ENCODE measurements around the gene RP9.

The RP9 gene, protein sequence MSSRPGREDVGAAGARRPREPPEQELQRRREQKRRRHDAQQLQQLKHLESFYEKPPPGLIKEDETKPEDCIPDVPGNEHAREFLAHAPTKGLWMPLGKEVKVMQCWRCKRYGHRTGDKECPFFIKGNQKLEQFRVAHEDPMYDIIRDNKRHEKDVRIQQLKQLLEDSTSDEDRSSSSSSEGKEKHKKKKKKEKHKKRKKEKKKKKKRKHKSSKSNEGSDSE

DNA sequence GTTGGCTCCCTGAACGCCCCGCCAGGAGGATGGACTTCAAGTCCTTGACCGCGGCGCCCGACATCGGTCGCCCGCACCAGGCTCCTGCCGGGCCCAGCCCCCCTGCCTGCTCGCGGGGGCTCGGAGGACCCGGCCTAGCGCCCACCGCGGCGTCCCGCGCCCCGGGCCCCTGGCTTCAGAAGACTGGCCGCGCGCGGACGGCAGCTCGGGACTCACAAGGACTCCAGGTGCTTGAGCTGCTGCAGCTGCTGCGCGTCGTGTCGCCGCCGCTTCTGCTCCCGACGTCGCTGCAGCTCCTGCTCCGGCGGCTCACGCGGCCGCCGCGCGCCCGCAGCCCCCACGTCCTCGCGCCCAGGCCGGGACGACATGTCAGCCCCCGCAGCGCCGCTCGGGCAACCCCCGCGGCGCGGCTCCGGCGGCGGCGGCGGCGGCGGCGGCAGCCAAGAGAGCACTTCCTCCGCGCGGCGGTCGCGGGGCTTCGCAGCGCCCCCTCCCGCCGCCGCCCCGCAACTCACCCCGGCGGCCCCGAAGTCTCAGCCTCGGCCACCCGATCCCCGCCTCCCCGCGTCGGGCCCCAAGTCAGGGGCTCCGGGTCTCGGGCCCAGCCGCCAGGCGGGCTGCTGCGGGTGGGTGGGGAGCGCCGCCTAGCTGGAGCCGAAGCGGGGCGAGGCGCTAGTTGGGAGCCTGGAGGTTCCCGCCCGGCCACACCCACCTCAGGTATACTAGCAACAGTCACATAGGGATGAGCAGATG lies at the start of gene RP9:
TSS of gene RP9 (minus strand) at position 400 of the 753 bp plus-strand sequence. CDS start at position 368, 32 bp downstream.
- DNase-seq: peak; percentile 84

DNA sequence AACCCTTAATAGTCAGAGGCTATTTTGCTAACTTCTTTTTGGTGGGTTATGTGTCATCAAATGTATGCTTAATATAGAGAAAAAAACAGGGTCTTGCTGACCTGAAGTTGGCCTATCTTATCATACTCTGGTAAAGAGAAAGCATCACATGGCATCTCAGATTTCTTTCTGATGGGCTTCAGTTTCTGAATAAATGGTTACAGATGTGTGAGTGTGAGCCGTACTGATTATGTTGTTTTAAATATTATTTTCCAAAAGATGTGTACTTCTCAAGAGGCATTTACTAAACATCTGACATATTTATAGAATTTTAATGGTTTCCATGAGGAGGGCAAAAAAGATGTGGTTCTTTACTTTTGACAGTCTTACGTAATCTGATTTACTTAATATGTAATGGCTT lies 48.6 kb upstream of the RP9 start:
- DNase-seq: no peak

DNA sequence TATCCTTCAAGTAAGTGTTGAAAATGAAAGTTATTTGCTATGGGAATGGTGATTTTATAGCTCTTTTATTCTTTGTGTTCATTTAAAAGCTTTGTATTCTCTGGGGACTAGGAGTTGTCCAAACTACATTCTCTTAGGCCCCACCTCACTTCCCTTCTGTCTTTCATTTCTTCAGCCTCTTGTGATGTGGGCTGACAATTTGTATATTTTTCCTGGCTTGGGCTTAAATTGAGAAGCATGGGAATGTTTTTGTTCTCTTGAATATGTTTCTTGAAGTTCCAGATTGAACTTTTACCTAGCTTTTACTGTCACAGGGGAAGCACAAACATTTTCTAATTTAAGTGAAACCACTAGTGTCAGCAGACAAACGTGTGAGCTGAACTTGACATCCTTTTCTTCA lies 48.1 kb upstream of the RP9 start:
- DNase-seq: no peak

DNA sequence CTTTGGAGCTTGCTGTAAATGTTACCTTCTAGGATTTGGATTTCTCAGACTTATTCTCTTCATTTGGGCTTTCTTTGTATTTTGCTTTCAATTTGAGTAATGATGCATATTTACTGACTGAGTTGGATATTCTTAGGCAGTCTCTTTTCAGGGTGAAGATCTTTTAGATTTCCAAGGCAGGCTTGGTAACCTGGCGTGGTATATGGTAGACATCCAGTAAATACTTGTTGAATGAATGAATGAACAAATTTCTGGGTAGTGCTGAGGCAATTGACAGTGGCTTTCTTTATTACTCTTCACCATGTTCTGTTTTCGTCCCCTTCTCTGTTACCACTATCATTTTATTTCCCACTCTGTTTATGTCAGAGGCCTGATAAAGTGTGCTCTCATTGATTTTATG lies 47.2 kb upstream of the RP9 start:
- no peak for DNase-seq

DNA sequence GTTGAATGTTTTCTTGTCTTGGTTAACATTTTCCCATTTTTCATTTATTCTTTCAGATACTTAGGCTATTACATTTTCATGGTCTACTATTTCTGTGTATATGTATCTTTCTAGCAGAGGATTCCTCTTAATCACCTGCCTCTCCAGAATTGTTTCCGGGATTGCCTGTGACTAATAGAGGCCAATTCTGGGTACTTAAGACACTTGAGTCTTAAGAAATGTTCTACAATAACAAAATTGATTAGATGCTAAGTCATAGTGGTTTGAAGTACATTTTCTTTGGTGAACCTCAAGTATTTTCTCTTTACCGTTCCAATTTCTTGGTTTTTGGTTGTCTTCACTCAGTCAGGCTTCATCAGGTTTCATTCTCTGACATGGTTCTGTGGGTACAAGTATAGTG lies 46.6 kb upstream of the RP9 start:
- DNase-seq: no peak

DNA sequence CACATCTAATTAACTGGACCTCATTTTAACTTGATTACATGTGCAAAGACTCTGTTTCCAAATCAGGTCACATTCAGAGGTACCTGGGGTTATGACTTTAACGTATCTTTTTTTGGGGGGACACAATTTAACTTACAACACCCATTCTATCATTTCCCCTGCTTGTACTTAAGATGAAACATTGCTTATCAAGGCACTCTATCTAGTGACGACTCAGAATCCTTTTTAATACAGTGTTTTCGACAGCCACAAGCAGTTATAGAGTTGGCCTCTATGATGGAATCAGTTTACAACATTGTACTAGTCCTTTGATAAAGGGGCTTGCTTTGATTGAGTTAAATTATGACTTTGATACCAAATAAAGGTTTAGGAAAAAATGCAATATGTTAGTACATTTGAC lies 42.9 kb upstream of the RP9 start:
- no peak for DNase-seq

DNA sequence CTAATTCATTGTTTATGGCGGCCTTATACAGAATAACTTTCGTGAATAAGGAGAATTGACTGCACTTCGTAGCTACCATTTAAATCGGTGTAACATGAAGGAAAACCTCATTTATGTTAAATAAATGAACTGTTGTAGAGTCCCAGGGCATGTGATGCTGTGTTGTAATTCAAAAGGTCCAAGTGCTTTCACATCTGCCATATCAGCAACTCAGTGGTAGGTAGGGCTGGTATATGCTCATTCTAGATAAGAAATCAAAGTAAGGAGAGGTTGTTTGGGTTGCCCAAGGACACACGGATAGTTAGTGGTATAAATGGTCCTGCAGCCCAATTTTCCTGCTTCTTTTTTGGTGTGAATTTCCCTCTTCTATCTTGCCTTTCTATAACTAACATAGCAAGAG lies 36.0 kb upstream of the RP9 start:
- no peak for DNase-seq

DNA sequence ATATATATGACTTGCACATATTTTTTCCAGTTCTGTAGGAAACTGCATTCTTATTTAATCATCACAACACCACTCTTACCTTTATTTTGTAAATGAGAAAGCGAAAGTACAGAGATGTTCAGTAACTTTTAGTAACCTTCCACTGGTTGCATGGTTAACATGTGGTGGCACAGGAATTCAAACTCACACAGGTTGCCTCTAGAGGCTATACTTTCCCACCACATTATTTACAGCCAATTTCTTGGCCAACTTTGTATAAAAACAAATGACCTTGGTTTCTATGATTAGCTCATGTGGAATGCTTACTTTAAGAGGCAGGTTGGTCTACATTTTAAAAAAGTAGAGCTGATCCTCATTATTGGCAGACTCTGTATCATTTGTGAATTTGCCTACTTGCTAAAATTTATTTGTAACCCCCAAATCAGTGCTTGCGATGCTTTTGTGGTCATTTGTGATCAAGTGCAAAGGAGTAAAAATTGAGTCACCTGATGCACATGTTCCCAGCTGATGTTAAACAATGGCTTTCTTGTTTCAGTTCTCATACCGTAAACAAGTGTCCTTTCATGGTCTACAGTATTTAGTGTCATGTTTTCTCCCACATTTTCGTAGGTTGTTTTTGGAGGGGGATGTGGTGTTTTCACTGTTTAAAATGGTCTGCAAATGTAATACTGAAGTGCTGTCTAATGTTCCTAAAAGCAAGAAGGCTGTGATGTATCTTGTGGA lies 35.0 kb upstream of the RP9 start:
- no peak for DNase-seq

DNA sequence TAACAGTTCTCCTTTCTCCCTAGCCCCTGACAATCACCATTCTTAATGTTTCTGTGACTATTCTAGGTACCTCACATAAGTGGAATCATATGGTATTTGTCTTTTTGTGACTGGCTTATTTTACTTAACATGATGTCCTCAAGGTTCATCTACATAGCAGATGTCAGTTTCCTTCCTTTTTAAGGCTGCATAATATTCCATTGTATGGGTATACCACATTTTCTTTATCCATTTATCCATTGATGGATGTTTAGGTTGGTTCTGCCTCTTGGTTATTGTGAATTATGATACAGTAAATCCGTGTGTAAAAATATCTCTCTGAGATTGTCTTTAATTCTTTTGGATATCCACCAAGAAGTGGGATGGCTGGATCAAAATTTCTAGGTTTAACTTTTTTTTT lies 33.4 kb upstream of the RP9 start:
- no peak for DNase-seq

DNA sequence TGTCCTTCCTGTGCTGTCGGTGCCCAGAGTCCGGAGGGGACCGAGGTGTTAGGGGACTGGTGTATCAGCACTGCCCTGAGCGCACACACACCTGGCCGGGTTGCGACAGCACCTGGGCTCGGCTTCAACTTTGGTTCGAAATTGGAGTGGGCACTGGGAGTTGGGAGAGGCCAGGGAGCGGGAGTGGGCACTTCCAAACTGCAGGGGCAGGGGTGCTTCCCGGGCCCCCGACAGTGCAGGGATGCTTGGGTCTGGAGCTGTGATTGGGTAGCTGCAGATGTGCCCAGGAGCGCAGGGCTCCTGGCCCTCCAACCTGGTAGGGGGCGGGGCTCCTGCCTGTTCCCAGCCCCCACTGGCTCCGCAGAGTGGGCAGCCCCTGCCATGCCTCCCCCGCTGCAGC lies 27.9 kb upstream of the RP9 start:
- no peak for DNase-seq

DNA sequence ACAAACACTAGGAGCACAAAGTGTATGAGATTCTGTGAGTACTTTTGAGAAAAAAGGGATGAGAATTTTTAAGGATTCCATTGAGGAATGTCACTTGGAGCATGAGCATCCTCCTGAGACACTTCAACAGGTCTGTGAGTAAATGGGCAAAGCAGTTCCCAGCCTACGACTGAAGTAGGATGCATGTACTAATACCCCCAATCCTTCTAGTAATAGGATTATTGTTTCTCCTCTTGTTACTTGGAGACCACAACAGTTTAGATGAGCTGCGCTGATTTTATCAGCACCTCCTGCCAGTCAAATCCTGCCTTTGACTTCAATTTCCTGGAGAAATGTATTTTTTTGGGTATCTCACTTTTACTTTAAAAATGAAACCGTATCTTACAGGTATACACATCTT lies 21.0 kb upstream of the RP9 start:
- DNase-seq: no peak

DNA sequence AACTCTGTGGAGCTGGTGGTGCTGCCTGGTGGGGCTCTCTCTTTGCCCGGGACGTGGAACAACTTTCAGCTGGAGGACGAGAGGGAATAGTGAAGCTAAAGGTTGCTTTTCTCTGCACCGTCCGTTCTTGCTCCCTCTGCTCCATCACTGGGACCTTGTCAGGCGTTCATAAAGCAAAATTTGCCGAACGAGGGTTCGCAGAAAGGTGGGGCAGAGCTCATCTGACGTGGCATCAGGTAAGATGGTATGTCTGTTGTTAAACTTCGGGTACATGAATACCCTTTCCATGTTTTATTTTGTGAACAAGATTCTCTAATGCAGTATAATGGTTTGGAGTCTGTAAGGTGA lies 20.6 kb upstream of the RP9 start:
- DNase-seq: no peak

DNA sequence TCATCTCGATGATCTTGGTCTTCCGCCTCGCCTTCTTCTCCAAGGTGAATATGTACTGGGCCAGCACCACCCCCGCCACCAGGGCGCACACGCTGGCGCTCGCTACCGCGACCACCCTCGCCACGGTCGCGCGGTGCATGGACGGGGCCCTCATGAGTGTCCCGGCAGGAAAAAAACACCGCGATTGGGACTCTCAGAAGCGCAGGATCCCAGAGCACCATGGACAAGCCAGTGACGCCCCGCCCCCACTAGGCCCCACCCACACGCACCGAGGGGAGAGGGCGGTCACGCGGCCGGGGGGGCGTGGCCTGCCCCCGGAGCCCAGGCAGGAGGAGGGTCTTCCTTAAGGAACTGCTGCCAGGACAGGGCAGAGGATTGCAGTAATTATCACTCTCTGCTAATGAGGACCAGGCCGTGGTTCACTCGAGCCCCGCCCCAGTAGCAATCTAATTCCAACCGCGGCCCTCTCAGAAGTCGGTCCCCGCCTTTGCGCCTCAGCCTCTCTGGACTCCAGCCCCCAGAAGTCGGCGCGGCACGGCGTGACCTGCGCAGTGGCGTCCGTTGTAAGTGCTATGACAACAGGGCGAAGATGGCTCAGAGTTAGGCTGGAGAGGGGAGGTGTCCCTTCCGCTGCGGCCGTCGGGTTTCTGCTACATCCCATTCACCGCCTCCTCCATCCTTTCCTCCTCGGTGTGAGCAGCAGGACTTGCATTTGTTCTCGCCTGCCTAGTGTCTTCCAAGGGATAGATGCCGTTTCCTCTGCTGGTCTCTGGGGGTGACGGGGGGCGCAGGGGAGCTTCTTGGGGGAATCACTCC lies 20.0 kb upstream of the RP9 start, which contains the start of gene BBS9:
TSS of gene BBS9 (plus strand) at position 575 of the 816 bp plus-strand sequence. CDS start 16,689 bp downstream, outside the sequence.
- DNase-seq: peak; percentile 90

DNA sequence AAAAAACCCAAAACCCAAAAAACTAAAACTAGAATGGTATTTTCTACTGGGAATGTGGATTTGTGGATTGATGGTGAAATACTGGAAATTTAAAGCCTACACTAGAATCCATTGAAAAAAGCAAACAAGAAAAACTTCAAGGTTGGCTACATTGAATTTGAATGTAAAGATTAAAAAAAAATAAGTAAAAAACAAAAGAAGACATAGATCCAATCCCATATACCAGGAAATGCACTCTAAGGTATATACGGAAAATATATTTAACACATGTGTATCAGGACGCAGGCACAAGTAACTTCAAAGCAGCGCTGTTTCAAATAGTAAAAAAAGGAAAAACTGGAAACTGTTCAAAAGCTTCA lies 19.4 kb upstream of the RP9 start:
- DNase-seq: no peak

DNA sequence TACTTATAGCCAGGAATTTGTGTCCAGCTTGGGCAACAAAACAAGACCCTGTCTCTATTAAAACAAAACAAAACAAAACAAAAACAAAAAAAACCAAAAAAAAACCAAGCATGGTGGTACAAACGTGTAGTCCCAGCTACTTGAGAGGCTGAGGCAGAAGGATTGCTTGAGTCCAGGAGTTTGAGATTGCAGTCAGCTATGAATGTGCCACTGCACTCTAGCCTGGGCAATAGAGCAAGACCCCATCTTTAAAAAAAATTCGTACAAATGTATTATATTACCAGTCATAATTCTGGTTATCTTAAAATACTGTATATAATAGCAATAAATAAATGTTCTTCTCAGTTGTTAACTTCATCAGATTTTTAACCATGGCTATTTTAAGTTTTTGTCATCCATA lies 17.9 kb upstream of the RP9 start:
- DNase-seq: no peak

DNA sequence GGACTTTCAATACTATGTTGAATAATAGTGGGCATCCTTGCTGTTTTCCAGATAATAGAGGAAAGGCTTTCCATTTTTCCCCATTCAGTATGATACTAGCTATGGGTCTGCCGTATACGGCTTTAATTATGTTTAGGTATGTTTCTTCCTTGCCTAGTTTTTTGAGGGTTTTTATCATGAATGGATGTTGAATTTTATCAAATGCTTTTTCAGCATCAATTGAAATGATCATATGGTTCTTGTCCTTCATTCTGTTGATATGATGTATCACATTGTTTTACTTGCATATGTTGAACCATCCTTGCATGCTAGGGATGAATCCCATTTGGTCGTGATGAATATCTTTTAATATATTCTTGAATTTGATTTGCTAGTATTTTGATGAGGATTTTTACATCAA lies 9.2 kb upstream of the RP9 start:
- DNase-seq: no peak

DNA sequence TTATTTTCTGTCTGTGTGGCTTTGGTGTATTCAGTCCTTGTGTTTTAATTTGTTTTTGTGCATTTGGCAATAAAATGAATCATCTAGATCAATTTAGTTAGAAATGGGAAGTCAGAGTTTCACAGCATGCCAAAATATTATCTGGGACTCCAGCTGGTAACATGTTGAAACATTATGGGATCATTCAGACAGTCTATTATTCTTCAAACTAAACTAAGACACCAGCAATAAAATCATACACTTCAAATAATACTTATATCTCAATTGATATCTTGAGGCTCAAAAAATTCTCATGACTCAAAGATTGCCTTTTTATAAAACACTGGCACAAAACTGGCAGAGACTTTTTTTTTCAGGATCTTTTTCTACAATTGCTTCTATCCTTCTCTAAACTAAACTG lies 5.8 kb upstream of the RP9 start:
- DNase-seq: no peak

DNA sequence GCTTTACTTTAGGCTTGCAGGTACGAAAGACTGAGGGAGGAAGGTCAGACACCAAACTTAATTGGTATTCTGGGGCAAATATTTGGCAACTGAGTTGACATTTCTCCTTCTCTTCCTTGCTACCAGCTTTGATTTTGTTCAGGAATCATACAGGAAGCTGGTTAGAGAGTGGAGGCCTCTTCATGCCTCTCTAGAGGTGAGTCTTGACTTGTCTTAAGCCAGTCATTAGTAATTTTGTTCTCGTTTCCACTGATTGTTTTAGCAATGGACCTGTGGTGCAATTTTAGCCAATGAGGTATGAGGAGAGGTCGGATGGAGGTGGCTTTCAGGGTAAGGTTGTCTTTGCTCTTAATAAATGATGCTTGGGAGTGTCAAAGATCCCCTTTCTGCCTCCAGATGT lies 2.4 kb upstream of the RP9 start:
- no peak for DNase-seq

DNA sequence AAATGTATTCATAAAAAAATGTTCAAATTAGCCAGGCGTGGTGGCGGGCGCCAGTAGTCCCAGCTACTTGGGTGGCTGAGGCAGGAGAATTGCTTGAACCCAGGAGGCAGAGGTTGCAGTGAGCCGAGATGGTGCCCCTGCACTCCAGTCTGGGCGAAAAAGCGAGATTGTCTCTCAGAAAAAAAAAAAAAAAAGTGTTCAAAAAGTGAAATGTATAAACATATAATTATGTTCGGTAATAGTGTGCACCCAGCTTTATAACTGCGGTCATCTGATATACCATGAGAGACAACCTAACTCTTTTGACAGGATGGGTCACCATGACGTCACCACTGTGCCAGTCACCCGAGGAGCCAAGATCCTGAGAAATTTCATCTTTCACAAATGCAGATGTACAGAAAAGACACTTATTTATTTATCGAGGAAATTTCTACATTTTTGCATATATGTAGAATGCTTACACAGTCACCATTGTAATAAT lies 594 bp upstream of the RP9 start:
- DNase-seq: no peak

DNA sequence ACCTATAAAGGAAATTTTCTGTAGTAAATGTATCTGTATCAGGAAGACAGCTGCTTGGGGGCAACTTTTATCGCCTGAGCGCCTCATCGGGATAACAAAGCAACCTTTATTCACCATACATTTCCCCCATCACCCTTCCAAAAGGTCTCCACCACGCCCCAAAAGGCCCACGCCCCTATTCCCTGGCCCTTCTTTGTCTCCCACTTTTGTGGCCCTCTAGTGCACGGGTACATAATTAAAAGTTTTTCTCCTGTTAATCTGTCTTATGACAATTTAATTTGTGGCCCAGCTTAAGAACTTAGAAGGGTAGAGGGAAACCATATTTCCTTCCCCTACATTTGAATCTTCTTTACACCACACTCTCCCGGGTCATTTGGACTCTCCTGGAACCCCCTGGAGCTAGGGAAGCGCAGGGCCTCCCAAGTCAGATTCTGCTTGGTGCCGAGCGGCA lies 625 bp downstream of the RP9 start:
- DNase-seq: peak; percentile 28

DNA sequence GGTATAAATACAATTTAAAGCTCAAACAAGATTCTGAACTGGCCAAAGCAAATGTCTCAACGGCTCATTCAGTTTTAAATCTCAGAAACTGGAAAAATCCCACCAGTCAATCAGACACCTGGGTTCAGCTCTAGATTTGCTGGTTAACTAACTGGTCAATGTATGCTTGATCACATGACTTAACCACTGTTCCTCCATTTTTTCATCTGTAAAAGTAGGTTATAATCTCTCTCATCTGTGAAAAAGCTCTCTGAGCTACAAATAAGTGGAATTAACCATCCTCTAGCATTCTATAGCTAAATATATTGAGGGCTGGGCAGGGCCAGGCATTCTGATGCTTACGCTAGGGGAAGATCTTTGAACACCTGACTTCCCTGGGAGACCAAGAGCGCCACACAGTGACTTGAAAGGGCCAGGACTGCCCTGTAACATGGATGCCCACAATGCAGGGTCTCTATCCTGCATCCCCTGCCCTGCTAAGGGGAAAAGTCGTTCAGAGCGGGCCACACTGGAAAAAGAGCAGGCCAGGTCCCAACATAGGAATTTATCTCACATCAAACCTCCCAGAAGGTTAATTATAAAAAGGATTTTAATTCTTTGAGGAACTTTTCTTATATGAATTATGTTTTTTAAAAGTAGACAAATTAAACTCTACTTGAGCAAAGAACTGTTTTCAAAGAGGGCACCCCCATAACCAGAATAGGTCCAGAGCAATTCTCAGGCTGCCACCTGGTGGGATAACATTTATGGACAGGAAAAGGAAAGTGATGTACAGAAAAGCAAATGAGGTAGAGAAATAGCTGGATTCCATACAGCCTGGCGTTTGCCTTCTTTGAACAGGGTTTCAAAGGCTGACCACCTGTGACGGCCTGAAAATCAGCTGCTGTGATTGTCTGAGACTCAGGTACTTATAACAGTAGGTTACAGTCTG lies 1.8 kb downstream of the RP9 start:
- peak; percentile 27 for DNase-seq

DNA sequence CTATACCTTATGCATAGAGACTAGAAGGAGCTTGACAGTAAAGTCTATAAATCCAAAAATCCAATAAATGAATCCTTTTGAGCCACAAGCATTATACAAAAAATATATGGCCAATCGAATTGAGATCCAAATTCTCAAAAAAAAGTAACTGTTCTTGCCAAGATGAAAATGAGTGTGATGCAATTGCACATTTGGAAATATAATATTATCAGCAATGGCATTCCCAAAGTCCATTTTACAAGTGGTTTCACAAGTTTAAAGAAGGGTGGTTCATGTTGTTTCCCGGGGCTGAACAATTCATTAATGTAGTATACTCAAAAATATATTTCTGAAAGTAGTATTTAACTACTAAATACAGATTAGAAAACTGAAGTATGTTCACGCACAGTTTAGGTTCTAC lies 7.3 kb downstream of the RP9 start:
- no peak for DNase-seq

Measured in activated T-cell treated with anti-CD3 and anti-CD28 coated beads, Interleukin-2, amount 50 U/mL, for 1 hour (primary cell).